DMS53 treated with DMSO at 0.1 percent for 48 hours (cell line): ENCODE measurements around the gene PSAP.

Experiments used
- DNase-seq: peaks from one replicate; lab custom pipeline; 2025; ENCODE audit not compliant: unreplicated experiment; lab: John Stamatoyannopoulos, UW

Gene PSAP

DNA sequence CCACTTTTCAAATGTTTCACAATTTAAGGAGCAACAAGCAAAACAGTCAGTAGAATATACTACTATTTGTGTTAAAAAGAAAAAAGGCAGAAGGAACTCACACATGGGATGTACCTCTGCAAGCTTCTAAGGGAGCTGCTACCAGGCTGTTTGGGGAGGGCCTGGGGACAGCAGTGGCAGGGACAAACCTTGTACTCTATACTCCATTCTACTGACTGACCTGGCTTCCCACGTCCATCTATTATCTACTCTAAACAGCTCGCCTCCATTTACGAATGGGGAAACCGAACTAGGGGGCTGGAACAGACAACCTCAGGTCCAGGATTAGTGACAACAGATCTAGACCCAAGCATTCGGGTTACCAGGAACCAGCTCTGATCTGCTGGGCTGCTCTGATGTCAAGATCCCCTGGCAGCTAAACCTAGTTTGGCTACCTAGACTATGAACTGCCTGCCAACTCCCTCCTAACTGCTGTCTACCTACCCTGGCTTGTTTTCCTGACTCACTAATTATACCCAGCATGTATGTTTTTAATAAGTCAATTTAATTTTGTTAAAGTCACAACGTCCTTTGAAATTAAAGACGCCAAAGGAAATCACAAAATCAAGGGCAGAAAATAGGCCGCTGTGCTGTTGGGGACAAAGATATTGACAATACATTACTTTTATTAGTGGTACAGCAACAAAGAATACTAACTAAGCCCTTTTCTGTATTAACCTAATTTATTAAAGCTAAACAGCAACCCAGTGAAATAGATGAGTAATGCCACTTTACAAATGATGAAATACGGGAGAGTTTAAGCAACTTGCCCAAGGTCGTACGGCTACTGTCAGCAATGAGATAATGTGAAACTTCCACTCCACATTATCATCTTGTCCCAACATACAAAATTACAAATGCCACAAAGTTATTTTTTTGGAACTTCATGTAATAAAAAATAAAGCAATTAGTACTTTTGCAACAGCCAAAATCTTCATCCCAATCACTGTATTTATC, 5.3 kb downstream of the PSAP start:
- no peak for DNase-seq

DNA sequence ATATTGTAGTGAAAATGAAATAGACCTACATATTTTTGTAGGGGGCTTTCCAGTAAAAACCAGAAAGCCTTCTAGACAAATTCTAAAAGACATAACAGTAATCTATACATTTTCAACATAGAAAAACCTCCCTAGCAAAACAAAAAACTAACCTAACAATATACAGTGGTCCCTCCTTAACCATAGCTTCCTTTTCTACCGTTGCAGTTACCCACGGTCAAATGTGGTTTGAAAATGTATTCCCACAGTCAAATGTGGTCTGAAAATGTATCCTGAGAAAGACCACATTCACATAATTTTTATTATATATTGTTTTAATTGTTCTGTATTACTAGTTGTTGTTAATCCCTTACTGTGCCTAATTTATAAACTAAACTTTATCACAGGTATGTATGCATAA, 6.4 kb downstream of the PSAP start:
- no peak for DNase-seq

DNA sequence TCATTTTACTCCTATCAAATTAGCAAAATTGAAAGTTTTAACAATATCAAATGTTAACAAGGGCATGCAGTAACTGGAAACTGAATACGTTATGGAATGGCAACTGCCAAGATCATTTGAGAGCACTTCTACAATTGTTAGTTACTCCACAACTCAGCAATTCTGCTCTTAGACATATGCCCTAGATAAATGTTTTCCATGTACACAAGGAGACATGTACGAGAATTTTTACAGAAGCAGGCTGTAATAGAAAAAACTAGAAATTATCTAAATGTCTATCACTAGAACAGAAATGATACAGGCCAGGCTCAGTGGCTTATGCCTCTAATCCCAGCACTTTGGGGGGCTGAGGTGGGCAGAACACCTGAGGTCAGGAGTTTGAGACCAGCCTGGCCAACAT, 7.0 kb downstream of the PSAP start:
- no peak for DNase-seq

DNA sequence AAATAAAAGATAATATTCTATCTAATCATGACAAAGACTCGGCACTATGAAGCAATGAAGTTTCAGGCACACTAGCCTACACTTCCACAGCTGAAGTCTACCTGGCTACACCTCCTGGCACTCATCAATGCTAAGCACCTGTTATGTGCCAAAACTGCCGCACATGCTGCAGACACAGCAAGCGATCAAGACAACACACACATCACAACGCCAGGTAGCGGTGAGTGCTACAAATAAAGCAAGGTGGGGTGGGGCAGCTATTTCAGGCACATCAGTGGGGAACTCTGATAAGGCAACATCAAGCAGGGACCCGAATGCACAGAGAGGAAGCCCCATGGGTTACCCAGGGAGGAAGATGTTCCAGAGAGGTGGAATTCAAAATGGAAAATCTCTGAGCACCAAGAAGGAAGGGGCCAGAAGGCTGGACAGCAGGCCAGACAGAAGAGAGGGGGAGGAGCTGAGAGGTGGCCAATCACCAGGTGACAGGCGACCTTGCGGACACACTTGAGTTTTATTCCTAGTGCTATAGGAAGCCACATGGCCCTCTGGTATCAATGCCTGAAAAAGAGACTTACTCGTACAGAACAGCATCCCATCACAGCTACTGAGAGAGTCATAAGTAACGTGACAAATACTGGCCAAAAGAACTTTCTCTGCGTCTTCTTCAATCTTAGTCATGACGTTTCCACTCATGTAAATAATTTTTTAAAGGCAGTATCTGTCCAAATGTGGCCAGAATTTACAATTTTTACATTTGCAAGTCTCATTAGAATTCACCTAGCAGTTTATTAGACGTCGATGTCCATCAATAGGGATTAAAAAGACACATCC, 8.0 kb downstream of the PSAP start:
- no peak for DNase-seq

DNA sequence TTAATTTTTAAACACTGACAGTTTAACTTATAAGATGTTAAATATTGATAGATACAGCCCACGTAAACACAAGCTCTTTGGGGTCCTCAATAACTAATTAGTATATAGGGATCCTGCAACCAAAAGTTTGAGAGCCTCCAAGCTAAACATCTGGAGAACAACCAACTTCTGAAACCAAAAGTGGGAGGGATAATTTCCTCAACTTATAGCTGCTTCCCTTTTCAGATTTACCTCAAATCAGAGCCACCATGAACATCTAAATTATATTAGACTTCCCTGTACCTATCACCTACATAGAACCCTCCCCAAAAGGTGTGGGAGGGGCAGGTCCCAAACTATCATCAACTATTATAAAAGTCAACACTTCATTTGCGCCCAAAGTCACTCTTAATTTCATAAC, 8.6 kb downstream of the PSAP start:
- DNase-seq, result no peak

DNA sequence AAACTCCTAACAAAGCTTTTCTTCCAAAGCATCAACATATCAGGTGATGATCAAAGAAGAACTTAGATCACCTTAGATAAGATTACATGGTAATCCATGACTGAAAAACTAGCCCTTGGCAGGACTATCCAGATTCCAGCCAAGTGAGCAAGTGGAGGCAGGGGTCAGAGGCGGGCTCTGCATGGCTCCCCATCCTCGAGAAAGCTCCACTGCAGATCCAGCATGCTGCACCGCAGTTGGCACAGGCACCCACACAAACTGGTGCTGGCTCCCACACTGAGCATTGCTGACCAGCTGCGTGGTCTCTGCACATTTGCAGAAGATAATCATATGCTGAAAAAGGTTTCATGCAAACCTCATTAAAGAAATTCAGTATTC, 10.1 kb downstream of the PSAP start:
- no peak for DNase-seq

DNA sequence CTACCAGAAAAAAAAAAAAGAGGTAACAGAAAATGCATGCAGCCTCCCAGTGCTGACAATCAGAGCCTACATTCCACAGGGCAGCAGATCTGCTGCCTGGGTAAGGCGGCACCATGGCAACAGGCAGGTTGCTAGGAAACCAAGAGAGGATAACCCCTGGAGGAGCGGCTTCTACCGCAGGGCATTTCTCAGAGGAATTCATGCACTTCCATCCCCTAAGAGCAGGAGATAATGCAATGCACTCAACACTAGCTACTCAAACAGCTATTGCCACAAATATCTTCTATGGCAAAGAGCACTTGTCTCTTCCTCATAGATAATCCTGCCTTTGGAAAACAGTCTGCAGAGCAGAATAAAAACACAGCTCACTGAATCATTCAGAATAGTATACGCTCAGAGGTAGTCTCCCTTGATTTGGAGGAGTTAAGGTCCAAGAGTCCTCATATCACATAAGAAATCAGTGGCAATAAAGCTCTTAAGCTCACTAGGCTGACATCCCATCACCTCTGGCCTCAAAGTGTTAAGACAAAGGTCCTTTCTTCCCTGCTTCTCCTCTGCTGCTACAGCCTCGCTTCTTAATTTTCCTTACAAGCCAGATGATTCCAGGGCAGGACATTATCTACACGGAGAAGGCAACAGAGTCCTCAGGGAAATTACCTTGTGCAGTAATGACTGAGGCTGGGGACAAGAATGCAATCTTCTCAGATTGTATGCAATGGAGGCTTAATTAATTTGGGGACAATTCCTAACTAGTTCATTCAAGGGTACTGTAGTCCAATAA, 10.7 kb downstream of the PSAP start:
- peak; percentile 3 for DNase-seq

DNA sequence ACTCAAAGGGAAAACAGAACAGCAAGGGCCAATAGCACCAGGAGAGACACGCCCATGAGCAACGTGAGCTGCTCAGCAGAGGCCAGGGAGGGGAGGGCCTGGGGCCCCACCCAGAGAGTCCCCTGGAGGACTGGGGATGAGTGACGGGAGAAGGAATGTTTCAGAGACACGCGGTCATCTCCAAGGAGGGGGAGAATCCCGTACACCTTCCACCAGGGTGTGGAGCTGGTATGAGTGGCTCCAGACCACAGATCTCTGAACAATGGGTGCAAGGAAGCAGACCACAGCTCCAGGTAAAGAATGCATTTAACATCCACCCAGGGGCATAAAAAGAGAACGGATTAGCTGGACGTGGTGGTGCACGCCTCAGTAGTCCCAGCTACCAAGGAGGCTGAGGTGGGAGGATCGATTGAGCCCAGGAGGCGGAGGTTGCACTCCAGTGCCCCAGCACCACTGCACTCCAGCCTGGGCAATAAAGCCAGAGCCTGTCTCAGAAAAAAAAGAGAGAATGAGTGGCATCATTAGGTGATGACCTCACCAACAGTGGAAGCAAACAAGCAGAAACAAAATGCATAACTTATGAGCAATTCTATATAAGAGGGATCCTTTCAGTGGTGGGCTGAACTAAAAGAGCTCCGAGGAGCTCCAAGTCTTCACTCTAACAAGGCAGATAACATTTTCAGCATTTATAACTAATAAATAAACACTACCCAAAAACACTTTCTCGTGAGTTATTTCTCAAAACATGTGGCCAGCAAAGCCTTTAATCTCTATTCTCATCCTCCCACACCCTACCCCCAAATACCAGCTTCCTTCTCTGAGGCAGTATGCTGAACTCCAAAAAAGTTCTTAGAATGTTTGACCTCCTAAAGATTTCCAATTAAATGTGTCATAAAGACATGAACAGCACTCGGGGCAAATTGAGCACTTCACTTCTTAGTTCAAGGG, 12.5 kb downstream of the PSAP start:
- DNase-seq, result no peak

DNA sequence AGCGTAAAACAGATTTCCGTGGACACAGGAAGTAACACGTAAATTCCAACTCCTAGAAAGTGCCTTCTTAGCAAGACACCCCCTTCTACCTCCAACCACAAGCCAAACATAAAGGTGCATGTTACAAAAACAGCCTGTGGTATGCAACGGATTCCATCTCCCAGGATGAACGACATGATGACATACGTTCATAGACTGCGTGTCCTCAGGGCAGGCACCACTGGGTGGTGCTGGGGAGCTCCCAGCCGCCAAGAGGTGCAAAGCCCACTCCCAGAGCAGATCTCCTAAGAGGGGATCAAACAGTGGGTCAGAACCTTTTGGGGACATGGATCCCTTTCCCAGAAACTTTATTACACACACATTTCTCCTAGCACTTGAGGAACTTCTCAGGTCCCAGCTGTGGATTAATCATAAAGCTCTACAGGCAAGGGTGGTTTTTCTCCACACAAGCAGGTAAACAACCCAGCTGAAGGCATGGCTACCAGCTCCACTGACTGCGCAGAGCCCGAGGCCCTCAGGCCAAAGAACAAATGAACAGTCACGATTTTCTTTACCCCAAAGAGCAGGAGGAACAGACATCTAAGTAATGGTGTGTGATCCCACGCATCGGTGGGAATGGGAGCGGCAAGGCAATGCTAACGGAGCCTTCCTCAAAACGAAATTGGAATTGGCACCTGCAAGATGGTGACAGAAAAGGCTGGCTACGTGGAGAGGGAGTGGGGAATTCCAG, 13.8 kb downstream of the PSAP start:
- no peak for DNase-seq

DNA sequence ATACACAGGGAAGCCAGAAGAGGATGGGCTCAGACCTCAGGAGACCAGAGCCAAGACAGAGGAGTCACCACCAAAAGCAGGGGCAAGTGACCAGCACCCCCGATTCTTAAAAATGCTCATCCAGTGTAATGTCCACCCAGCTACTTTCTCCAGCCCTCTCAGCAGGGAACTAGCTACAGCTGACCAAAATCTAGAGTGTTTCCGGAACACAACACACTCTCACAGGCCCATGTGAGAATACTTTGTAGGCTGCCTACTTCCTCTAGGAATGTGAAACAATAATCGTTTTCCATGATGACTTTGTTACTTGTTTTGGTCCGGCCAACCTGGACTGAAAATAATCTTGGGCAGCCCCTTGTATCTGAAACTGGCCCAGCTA, 14.5 kb downstream of the PSAP start:
- DNase-seq, result no peak

DNA sequence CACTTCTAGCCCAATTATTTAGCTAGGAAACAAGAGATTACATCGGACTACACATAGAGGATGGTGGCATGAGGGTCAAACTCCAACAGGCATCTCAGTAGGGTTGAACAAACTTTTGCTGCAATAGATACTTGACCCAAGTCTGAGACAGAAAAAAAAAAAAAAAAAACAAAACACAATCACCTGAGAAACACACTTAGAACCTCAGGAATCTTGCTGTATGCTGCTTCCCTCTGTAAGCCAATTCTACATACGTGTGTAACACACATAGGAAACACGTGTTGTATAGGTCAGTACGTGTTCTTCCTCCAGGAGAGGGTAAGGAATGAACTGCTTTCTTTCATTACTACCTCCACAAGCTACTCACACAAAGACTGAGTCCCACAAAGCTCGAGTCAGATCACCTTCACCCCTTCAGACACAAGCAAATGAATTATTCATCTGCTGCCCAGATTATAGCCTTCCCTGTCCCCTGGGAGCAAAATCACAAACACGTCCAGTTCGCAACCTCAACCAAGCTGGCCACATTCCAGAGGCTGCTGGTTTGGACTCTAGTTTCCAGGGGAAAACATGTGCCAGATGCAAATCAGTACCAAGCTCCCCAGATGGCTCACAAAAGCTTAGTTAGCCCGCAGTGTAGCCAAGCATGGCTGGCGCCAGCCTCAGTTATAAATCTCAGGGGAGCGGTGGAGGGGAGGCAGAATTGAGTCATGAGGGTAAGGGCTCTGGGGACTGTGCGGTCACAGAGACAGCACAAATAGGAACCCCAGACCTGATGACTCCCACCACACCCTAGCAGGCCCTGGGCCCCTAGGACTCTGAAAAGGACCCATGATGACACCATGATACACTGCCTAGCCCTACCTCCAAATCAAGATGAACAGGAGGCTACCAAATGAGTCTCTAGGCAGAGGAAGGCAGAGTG, 15.1 kb downstream of the PSAP start:
- DNase-seq, result no peak

DNA sequence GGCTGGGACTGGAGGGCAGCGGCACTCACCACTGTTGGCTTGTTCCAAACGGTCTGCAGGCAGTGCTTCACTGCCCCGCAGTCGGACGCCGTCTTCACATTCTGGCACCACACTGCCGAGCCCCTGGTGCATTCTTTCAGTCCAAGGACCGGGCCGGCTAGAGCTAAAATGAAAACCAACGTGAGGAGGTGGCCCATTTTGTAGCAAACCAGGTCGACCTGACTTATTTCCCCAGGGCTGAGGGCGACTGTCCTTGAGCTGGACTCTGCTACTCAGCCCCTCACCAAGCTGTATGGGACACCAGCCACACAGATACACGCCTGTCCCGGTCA, 16.7 kb downstream of the PSAP start:
- DNase-seq, result no peak

DNA sequence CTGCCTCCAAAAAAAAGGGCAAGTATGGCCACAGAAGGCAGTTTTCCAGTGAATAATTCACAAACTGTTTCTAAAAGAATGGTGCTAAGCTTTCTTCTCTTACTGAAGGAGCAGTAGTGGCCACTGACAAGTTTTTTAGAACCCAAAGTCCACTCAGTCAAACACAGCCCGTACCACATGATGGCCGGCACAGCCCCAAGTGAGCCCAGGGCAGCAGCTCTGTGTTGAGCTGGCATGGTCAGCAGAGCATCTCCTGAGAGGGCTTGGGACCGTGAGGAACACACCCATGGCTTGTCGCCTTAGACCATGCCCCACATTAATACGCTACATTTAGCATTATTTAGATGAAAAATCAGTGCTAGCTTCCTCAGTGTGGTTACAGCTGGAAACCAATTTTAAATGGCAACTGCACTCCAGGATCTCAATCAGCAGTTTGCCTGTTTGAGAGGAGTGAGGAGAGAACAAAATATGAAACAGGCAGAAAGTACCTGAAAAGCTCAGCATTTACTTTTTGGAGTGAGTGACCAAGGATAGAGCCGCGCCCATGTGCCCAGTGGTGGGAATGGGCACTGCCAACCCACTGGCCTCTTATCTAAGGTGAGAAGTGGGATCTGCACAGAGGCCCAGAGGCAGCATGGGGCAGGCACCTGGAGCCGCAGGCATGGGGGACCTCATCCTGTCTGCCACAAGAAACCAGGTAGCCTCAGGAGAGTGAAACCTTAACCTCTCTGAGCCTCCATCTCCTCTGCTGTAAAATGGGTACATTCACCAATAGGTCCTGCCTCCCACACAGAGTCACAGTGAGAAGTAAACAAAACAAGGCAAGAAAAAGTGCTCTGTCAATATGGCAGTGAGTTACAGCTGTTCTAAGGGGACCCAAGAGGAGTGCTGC, 17.4 kb downstream of the PSAP start:
- no peak for DNase-seq

DNA sequence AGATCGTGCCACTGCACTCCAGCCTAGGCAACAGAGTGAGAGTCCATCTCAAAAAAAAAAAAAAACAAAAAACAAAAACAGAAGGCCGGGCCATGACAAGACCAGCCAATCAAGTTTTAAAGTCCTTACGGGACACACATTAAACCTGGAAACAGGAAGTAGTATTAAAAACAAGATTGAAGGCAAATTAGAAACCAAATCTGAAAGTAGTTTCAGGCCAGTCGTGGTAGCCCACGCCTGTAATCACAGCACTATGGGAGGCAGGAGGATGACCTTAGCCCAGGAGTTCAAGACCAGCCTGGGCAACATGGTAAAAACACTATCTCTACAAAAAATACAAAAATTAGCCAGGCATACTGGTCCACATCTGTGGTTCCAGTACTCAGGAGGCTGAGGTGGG, 18.1 kb downstream of the PSAP start:
- DNase-seq, result no peak

DNA sequence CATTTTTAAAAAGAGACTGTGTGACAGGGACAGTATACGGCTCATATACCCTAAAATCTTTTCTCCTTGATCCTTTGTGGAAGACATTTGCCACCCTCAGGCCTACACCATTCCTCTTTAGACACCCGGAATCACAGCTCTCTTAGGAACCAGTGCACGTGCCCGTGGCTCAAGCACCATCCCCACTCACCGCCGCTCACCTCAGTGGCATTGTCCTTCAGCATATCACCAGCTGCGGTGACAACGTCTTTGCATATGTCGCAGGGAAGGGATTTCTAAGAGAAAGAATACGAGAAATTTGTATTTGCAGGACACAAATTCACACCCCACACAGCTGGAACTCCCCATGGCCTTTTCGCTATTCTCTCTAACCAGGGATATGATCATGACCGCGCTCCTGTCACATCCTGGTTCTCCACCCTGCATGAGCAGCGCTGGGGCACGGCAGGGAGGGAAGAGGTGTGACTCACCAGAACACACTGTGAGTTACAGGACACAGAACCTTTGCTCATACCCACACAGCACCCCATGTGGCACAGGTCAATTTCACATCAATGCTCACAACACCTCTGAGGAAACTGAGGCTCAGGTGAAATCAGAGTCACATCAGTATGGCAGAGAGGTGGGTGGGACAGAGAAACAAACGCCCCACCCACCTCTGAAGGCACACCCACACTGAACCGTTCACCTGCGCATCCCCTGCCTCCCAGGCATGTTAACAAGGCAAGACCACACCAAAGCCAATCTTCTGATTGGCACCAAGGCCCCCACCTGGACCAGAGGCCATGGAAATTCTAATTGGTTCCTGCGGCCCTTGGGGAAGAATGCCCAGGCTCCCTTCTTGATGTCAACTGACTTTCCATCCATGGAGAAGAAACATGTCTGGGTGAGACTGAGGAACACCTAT, 19.2 kb downstream of the PSAP start:
- no peak for DNase-seq

DNA sequence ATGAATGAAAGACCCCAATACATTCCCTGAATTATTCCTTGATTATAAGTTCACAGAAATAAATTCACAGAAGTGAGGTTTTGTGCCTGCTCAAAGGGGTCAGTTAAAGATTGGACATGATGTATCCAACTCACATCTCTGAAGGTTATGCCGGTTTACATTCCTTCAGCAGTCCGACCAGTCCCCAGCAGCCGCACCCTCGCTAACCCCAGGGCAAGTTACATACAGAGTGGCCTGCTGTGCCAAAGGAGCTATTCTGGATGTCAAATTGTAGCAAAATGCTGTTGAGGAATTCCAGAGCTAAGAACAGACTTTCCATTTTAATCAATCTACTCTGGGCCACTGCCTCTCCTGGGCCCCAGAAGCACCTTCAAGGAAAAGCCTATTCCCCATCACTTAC, 20.3 kb downstream of the PSAP start:
- no peak for DNase-seq

DNA sequence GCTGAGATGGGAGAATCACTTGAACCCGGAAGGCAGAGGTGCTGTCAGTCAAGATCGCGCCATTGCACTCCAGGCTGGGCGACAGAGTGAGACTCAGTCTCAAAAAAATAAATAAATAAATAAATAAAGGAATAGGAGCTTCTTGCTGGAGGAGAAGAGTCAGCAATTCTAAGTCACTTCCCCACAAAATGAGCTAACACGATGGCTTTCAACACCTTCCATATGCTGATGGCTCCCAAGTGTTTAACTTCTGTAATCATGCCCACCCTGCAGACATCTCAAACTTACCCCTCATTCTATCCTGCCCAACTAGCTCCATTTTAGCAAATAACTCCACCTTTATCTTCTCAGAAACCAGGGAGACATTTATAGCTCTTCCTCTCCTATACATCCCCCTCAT, 21.2 kb downstream of the PSAP start:
- no peak for DNase-seq
